K562 (cell line): ENCODE results near the gene THADA. TPM values are rescaled to one million over a fixed set of nuclear protein-coding genes. Genes with fewer than 3 reads are reported as not detected.

Experiments
- BRD4 ChIP-seq: fragments of 200-600 bp; sonication (generic); IDR thresholded peaks from 2 replicates; pipeline ENCODE4 v1.6.1; 2017; ENCODE audit warnings: inconsistent platforms
- ELK1 ChIP-seq: sonication (generic); formaldehyde crosslinking; IDR thresholded peaks from 2 replicates; pipeline ENCODE4 v1.8.1; 2022; ENCODE audit warnings: missing genetic modification reagents
- FOXA1 ChIP-seq: fragments of 450-650 bp; IDR thresholded peaks from 2 replicates; pipeline ENCODE4 v1.6.1; 2016; ENCODE audit warnings: mild to moderate bottlenecking, borderline replicate concordance
- GATA2 ChIP-seq: sonication (generic); formaldehyde crosslinking; IDR thresholded peaks from 2 replicates; pipeline ENCODE4 v1.4.0; 2020; ENCODE audit warnings: mild to moderate bottlenecking, missing genetic modification reagents
- HBP1 ChIP-seq: fragments of 450-650 bp; formaldehyde crosslinking; IDR thresholded peaks from 2 replicates; pipeline ENCODE4 v1.4.0; 2022; ENCODE audit warnings: missing genetic modification characterization
- HCFC1 ChIP-seq: IDR thresholded peaks from 2 replicates; pipeline ENCODE4 v1.6.1; 2012; ENCODE audit warnings: low read depth, low read length, improper control_type of control experiment
- HMGXB4 ChIP-seq: sonication (generic); formaldehyde crosslinking; IDR thresholded peaks from 2 replicates; pipeline ENCODE4 v1.8.1; 2023; ENCODE audit warnings: mild to moderate bottlenecking, missing genetic modification reagents
- HSF4 ChIP-seq: fragments of 250-450 bp; sonication (Bioruptor Pico); IDR thresholded peaks from 2 replicates; pipeline ENCODE4 v2.1.2; 2022; ENCODE audit warnings: mild to moderate bottlenecking, moderate library complexity, borderline replicate concordance
- KAT7 ChIP-seq: sonication (generic); formaldehyde crosslinking; IDR thresholded peaks from 2 replicates; pipeline ENCODE4 v1.8.0; 2022; ENCODE audit warnings: missing genetic modification reagents, mild to moderate bottlenecking, borderline replicate concordance
- MCM5 ChIP-seq: fragments of 450-650 bp; IDR thresholded peaks from 2 replicates; pipeline ENCODE4 v1.6.1; 2016; ENCODE audit warnings: low read depth
- NFYB ChIP-seq: IDR thresholded peaks from 2 replicates; pipeline ENCODE4 v1.6.1; 2011; ENCODE audit warnings: mild to moderate bottlenecking, moderate library complexity; ENCODE audit not compliant: insufficient read length; ENCODE audit errors: extremely low read depth
- RFX1 ChIP-seq: fragments of 450-650 bp; IDR thresholded peaks from 2 replicates; pipeline ENCODE4 v1.6.1; 2016; ENCODE audit warnings: mild to moderate bottlenecking, moderate library complexity
- SMAD2 ChIP-seq: fragments of 150-350 bp; IDR thresholded peaks from 2 replicates; pipeline ENCODE4 v1.6.1; 2014; ENCODE audit warnings: low read depth, mild to moderate bottlenecking, low read length
- SP2 ChIP-seq: IDR thresholded peaks from 2 replicates; pipeline ENCODE4 v1.6.1; 2011; ENCODE audit warnings: mild to moderate bottlenecking, low read depth, low read length, moderate library complexity; ENCODE audit not compliant: poor library complexity, severe bottlenecking; ENCODE audit errors: extremely low read depth
- SPI1 ChIP-seq: IDR thresholded peaks from 2 replicates; pipeline ENCODE4 v1.6.1; 2011; ENCODE audit warnings: low read depth, low read length, control low read depth, borderline replicate concordance
- TEAD4 ChIP-seq, 2 experiments: sonication (generic) in 1 of 2; formaldehyde crosslinking in 1 of 2; IDR thresholded peaks; 2 replicates each; pipeline versions ENCODE4 v1.6.1 to v1.8.0; 2012 to 2022; ENCODE audit warnings: borderline replicate concordance in 1 of 2, inconsistent platforms in 1 of 2, low read length in 1 of 2, mild to moderate bottlenecking in 1 of 2, missing genetic modification reagents in 1 of 2
- THRA ChIP-seq: fragments of 450-650 bp; IDR thresholded peaks from 2 replicates; pipeline ENCODE4 v1.6.1; 2017; ENCODE audit warnings: mild to moderate bottlenecking, moderate library complexity
- TRIM24 ChIP-seq, 2 experiments: fragments of 450-650 bp; IDR thresholded peaks; 2 replicates each; pipeline ENCODE4 v1.6.1; 2016
- ZNF224 ChIP-seq: sonication (generic); formaldehyde crosslinking; IDR thresholded peaks from 2 replicates; pipeline ENCODE4 v1.8.0; 2022; ENCODE audit warnings: mild to moderate bottlenecking, missing genetic modification reagents
- ZNF398 ChIP-seq: fragments of 250-450 bp; sonication (Bioruptor Pico); IDR thresholded peaks from 2 replicates; pipeline ENCODE4 v1.8.0; 2021; ENCODE audit warnings: moderate library complexity, mild to moderate bottlenecking, inconsistent platforms
- polyA plus RNA-seq, 8 experiments: library from polyadenylated mRNA; depleted of rRNA in 4 of 8; stranded (reverse) in 5 of 8; unstranded in 3 of 8; fragments of >200 nt; fragmentation: Nextera tagmentation in 2 of 8; fragmentation: Illumina TruSeq in 1 of 8; extraction: Ambion mirVana in 2 of 8; extraction: Trizol in 1 of 8; gene quantifications; 2 replicates each; pipeline versions ENCODE4 v1.2.1 to v1.2.3, GENCODE V29; 2011 to 2014; ENCODE audit warnings: inconsistent platforms in 1 of 8, missing spikeins in 1 of 8
- total RNA-seq, 7 experiments: library from RNA; depleted of rRNA in 6 of 7; stranded (reverse); fragments of >200 nt in 6 of 7; fragmentation: Illumina TruSeq in 2 of 7; extraction: Trizol in 2 of 7; gene quantifications; 2 replicates each; pipeline versions ENCODE4 v1.2.1 to v1.2.3, GENCODE V29; 2011 to 2021; ENCODE audit warnings: low replicate concordance in 1 of 7

The THADA gene
- total and polyA plus RNA-seq, 9 of the 15 experiments (the other 6 are each of a cell fraction or from before 2014, with no cell fraction given), result 17.8 to 34.7 (median 31.9) TPM

- TF ChIP-seq ELK1 (CRISPR knock-in tag), result no peak
- no peak for TF ChIP-seq ZNF398 (CRISPR knock-in tag)
- TF ChIP-seq TEAD4 (IDR thresholded peaks at IDR 0.05; ENCODE audit: low read length), result 0 out of 2 replicates have a peak, but pooled peaks have one; percentile 20
- TF ChIP-seq TEAD4 (CRISPR knock-in tag; IDR thresholded peaks at IDR 0.05; ENCODE audit: borderline replicate concordance), result no peak
- TF ChIP-seq GATA2 (CRISPR knock-in tag), result no peak
- no peak for TF ChIP-seq SMAD2
- TF ChIP-seq HSF4 (CRISPR knock-in tag), result no peak
- TF ChIP-seq HMGXB4 (CRISPR knock-in tag), result no peak
- TF ChIP-seq HBP1 (CRISPR knock-in tag), result no peak
- TF ChIP-seq HCFC1, result no peak
- no peak for TF ChIP-seq SPI1
- no peak for TF ChIP-seq SP2
- TF ChIP-seq BRD4, result no peak
- TF ChIP-seq RFX1, result no peak
- no peak for TF ChIP-seq TRIM24 (IDR thresholded peaks at IDR 0.05)
- no peak for TF ChIP-seq ZNF224 (CRISPR knock-in tag)
- no peak for TF ChIP-seq MCM5
- no peak for TF ChIP-seq NFYB
- no peak for TF ChIP-seq FOXA1
- TF ChIP-seq KAT7 (CRISPR knock-in tag), result no peak
- TF ChIP-seq THRA, result no peak
Observed at GRCh38 chr2:43611987-43612894, 16.4 kb upstream of the THADA start (continued).
